Measurements from ENCODE around the gene LRMDA.
A peak's percentile ranks its signal among the peaks of the same experiment; 100 is the strongest.

LRMDA gene

DNA sequence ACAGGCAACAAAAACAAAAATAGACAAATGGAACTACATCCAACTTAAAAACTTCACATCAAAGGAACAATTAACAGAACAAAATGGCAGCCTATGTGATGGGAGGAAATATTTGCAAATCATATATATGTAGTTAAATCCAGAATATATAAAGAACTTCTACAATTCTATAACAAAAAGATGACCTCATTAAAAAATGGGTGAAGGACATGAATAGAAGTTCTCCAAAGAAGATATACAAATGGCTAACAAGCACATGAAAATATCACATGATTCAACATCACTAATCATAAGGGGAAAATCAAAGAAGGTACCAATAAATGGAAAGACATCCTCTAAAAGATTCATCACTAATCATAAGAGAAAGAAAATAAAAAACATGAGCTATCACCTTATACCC, 416.1 kb downstream of the LRMDA start:
- H3K79me2 ChIP-seq: no peaks in the 10 kb centered on the region
- no peaks in the 10 kb centered on the region for H3K27me3 ChIP-seq (ENCODE audit: control insufficient read depth, insufficient read depth, low read length)
- H3K4me2 ChIP-seq (ENCODE audit: low read length): no peak overlapping the region
- no peak overlapping the region for H3K9ac ChIP-seq
- H3K4me1 ChIP-seq: no peaks in the 10 kb centered on the region
- no peak overlapping the region for H3K27ac ChIP-seq
- H3K36me3 ChIP-seq (ENCODE audit: control insufficient read depth, insufficient read depth, low read length): no peaks in the 10 kb centered on the region
- TF ChIP-seq, protein P1, sequence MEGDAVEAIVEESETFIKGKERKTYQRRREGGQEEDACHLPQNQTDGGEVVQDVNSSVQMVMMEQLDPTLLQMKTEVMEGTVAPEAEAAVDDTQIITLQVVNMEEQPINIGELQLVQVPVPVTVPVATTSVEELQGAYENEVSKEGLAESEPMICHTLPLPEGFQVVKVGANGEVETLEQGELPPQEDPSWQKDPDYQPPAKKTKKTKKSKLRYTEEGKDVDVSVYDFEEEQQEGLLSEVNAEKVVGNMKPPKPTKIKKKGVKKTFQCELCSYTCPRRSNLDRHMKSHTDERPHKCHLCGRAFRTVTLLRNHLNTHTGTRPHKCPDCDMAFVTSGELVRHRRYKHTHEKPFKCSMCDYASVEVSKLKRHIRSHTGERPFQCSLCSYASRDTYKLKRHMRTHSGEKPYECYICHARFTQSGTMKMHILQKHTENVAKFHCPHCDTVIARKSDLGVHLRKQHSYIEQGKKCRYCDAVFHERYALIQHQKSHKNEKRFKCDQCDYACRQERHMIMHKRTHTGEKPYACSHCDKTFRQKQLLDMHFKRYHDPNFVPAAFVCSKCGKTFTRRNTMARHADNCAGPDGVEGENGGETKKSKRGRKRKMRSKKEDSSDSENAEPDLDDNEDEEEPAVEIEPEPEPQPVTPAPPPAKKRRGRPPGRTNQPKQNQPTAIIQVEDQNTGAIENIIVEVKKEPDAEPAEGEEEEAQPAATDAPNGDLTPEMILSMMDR (IDR thresholded peaks at IDR 0.05): no peak
- H3K9me3 ChIP-seq (ENCODE audit: control insufficient read depth, low read length): no peaks in the 10 kb centered on the region
- no peak overlapping the region for H3K4me3 ChIP-seq (ENCODE audit: low read depth, low read length)
- H2AFZ ChIP-seq: no peak overlapping the region

DNA sequence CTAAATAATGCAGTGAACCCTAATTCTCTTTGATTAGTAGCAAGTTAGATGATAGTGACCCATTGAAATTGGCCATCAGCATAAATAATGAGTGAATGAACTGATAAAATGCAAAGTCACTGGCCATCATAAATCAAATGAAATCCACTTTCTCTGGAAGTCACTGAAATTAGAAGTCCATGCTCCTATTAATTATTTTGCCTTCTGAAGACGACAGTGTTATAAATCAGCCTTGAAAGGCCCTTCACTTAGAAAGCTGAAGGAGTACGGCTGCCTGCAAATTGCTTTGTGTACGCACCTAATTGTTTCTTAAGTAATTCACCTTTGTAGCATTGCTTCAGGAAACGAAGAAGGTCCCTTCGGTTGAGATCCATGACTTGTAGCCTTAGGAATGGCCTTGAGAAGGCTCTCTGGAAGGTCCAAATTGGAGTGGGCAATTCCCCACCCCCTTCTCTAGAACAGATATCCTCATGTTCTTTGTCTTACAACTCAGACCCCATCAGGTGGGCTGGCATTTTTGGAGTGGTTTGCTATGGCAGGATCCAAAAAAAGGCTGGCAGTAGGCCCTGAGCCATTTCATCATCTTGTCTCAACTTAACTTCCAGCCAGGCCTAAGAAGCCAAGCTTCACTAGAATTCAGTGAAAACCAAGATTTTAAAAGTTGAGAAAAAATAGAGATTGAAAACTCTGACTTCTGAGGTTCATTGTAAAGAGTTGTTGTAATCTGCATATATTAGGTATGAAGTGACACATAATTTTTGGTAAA, 420.3 kb downstream of the LRMDA start:
- no peak overlapping the region for H2AFZ ChIP-seq
- H3K36me3 ChIP-seq (ENCODE audit: control insufficient read depth, insufficient read depth, low read length): no peaks in the 10 kb centered on the region
- H3K4me3 ChIP-seq (ENCODE audit: low read depth, low read length): no peak overlapping the region
- H3K79me2 ChIP-seq: no peaks in the 10 kb centered on the region
- TF ChIP-seq, protein P1 (IDR thresholded peaks at IDR 0.05): no peak
- H3K27me3 ChIP-seq (ENCODE audit: control insufficient read depth, insufficient read depth, low read length): no peaks in the 10 kb centered on the region
- no peak overlapping the region for H3K9ac ChIP-seq
- H3K4me2 ChIP-seq (ENCODE audit: low read length): no peak overlapping the region
- H3K27ac ChIP-seq: no peak overlapping the region
- H3K4me1 ChIP-seq: no peaks in the 10 kb centered on the region
- no peaks in the 10 kb centered on the region for H3K9me3 ChIP-seq (ENCODE audit: control insufficient read depth, low read length)

DNA sequence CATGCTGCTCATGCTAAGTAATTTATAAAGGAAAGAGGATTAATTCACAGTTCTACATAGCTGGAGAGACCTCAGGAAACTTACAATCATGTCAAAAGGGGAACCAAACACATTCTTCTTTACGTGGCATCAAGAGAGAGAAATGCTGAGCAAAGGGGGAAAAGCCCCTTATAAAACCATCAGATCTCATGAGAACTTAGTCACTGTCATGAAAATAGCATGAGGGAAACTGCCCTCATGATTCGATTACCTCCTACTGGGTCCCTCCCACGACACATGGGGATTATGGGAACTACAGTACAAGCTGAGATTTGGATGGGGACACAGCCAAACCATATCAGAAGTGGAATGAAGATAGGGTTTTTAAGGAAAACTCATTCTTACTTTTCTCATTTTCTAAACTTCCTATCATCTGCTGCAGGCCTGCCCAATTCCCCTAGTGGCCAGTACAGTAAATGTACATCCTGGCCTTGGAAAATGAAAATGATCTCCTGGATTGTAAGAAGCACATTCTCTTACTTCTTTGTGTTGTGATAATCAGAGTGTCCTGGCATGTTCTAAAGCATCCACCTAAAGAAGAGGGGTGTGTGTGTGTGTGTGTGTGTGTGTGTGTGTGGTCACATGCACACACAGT, 421.5 kb downstream of the LRMDA start:
- Histone ChIP-seq H3K27ac (no peak overlapping the region), H3K4me2 (ENCODE audit: low read length) (no peak overlapping the region), H3K4me1 (no peaks in the 10 kb centered on the region), H3K9me3 (ENCODE audit: control insufficient read depth, low read length) (no peaks in the 10 kb centered on the region), H3K9ac (no peak overlapping the region), H3K79me2 (no peaks in the 10 kb centered on the region), H3K27me3 (ENCODE audit: control insufficient read depth, insufficient read depth, low read length) (no peaks in the 10 kb centered on the region), H2AFZ (no peak overlapping the region), H3K4me3 (ENCODE audit: low read depth, low read length) (no peak overlapping the region), H3K36me3 (ENCODE audit: control insufficient read depth, insufficient read depth, low read length) (no peaks in the 10 kb centered on the region)
- TF ChIP-seq, protein P1 (IDR thresholded peaks at IDR 0.05): peak; percentile 11

DNA sequence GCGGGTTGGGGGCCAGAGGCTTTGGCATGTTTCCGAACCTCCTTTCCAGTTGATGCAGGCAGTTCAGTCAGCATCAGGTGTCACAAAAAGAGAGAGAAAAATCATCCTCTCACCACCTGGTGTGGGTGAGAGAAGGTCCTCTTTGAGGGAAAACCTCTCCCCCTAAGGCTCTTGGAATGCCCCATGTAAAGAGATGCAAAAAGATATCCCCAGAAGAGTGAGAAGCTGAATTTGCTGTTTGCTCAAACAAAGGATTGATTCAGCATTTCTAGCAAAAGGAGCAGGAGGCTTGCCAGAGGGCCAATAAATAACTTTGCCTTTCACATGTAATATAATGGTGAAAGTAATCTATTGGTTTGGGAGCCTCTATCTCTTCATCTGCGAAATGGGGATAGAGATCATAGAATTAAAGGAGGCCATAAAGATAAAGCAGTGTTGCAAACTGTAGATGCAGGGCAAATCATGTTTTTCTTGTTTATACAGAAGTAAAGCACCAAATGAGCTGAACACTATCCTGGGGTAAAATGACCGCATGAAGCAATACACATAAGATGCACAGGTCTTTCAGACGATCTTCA, 425.9 kb downstream of the LRMDA start:
- no peak overlapping the region for H3K27ac ChIP-seq
- H3K4me1 ChIP-seq: no peaks in the 10 kb centered on the region
- no peak overlapping the region for H3K4me3 ChIP-seq (ENCODE audit: low read depth, low read length)
- no peak overlapping the region for H3K9ac ChIP-seq
- H3K79me2 ChIP-seq: no peaks in the 10 kb centered on the region
- TF ChIP-seq, protein P1 (IDR thresholded peaks at IDR 0.05): no peak
- H3K27me3 ChIP-seq (ENCODE audit: control insufficient read depth, insufficient read depth, low read length): no peaks in the 10 kb centered on the region
- H3K36me3 ChIP-seq (ENCODE audit: control insufficient read depth, insufficient read depth, low read length): no peaks in the 10 kb centered on the region
- no peak overlapping the region for H3K4me2 ChIP-seq (ENCODE audit: low read length)
- no peak overlapping the region for H2AFZ ChIP-seq
- H3K9me3 ChIP-seq (ENCODE audit: control insufficient read depth, low read length): no peaks in the 10 kb centered on the region

Measured in parathyroid adenoma (tissue), 2 donors.